ENCODE data around the gene RNF183.
"Not testable (repeated sequence)": the region's sequence is repeated elsewhere in the genome, so short reads cannot be mapped to it uniquely, and the experiment has no call there.

The RNF183 gene

DNA sequence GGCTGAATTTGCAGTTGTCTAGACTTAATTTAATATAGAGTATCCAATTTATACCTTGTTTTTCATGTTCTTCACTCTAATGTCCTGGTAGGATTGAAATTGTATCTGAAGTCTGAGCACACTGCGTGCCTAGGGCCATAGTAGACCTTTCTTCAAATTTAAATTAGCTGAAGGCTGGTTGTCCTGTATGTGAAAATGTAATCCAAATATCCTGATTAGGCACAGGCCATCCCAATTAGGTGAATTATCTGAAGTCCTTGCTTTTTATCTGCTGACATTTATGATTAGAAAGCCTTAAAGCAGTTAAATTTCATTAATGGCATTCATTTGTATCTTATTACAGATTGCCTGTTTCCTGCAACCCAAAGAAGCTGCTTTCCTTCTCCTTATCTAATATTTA, 48.2 kb downstream of the RNF183 start:
- ATAC-seq = no peak; the same call in 2 of the 3 replicates
- TF ChIP-seq RARB (CRISPR knock-in tag; IDR thresholded peaks at IDR 0.05) (no peak), ARNTL (CRISPR knock-in tag; IDR thresholded peaks at IDR 0.05; ENCODE audit: borderline replicate concordance, low read depth) (peak; percentile 66; the same call in 1 of the 2 replicates), ZFP3 (CRISPR knock-in tag; IDR thresholded peaks at IDR 0.05) (no peak), GLIS3 (CRISPR knock-in tag; IDR thresholded peaks at IDR 0.05) (peak; percentile 66; the same call in 1 of the 2 replicates), TCF4 (CRISPR knock-in tag; IDR thresholded peaks at IDR 0.05; ENCODE audit: borderline replicate concordance) (peak; percentile 99), POU6F1 (CRISPR knock-in tag; IDR thresholded peaks at IDR 0.05; ENCODE audit: borderline replicate concordance, low read depth) (no peak), ZNF565 (CRISPR knock-in tag; conservative IDR thresholded peaks at IDR 0.05; ENCODE audit: low read depth) (0 out of 2 replicates have a peak, but pooled peaks have one; percentile 53), CREB5 (CRISPR knock-in tag; IDR thresholded peaks at IDR 0.05; ENCODE audit: low read depth) (peak; percentile 60), ZC3H10 (CRISPR knock-in tag; IDR thresholded peaks at IDR 0.05) (no peak), PPARA (CRISPR knock-in tag; IDR thresholded peaks at IDR 0.05; ENCODE audit: borderline replicate concordance) (no peak), ESRRG (CRISPR knock-in tag; IDR thresholded peaks at IDR 0.05) (0 out of 2 replicates have a peak, but pooled peaks have one; percentile 76), ZNF8 (CRISPR knock-in tag; IDR thresholded peaks at IDR 0.05) (peak; percentile 65), ZNF70 (CRISPR knock-in tag; IDR thresholded peaks at IDR 0.05) (peak; percentile 67; the same call in 1 of the 2 replicates), CSDC2 (CRISPR knock-in tag; IDR thresholded peaks at IDR 0.05) (no peak), SNAI2 (CRISPR knock-in tag; IDR thresholded peaks at IDR 0.05) (0 out of 2 replicates have a peak, but pooled peaks have one; percentile 50), OSR1 (CRISPR knock-in tag; IDR thresholded peaks at IDR 0.05) (no peak), TOX (CRISPR knock-in tag; IDR thresholded peaks at IDR 0.05; ENCODE audit: borderline replicate concordance) (no peak), BACH2 (CRISPR knock-in tag; IDR thresholded peaks at IDR 0.05; ENCODE audit: borderline replicate concordance) (no peak), ISL1 (CRISPR knock-in tag; IDR thresholded peaks at IDR 0.05) (peak; percentile 67), ZFP30 (CRISPR knock-in tag; IDR thresholded peaks at IDR 0.05) (no peak)
- TF ChIP-seq, protein P1, sequence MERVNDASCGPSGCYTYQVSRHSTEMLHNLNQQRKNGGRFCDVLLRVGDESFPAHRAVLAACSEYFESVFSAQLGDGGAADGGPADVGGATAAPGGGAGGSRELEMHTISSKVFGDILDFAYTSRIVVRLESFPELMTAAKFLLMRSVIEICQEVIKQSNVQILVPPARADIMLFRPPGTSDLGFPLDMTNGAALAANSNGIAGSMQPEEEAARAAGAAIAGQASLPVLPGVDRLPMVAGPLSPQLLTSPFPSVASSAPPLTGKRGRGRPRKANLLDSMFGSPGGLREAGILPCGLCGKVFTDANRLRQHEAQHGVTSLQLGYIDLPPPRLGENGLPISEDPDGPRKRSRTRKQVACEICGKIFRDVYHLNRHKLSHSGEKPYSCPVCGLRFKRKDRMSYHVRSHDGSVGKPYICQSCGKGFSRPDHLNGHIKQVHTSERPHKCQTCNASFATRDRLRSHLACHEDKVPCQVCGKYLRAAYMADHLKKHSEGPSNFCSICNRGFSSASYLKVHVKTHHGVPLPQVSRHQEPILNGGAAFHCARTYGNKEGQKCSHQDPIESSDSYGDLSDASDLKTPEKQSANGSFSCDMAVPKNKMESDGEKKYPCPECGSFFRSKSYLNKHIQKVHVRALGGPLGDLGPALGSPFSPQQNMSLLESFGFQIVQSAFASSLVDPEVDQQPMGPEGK (CRISPR knock-in tag; IDR thresholded peaks at IDR 0.05; ENCODE audit: borderline replicate concordance) = no peak
- TF ChIP-seq, protein P2, sequence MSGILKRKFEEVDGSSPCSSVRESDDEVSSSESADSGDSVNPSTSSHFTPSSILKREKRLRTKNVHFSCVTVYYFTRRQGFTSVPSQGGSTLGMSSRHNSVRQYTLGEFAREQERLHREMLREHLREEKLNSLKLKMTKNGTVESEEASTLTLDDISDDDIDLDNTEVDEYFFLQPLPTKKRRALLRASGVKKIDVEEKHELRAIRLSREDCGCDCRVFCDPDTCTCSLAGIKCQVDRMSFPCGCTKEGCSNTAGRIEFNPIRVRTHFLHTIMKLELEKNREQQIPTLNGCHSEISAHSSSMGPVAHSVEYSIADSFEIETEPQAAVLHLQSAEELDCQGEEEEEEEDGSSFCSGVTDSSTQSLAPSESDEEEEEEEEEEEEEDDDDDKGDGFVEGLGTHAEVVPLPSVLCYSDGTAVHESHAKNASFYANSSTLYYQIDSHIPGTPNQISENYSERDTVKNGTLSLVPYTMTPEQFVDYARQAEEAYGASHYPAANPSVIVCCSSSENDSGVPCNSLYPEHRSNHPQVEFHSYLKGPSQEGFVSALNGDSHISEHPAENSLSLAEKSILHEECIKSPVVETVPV (CRISPR knock-in tag; IDR thresholded peaks at IDR 0.05) = peak; percentile 88; the same call in 1 of the 2 replicates
- TF ChIP-seq, protein P3, sequence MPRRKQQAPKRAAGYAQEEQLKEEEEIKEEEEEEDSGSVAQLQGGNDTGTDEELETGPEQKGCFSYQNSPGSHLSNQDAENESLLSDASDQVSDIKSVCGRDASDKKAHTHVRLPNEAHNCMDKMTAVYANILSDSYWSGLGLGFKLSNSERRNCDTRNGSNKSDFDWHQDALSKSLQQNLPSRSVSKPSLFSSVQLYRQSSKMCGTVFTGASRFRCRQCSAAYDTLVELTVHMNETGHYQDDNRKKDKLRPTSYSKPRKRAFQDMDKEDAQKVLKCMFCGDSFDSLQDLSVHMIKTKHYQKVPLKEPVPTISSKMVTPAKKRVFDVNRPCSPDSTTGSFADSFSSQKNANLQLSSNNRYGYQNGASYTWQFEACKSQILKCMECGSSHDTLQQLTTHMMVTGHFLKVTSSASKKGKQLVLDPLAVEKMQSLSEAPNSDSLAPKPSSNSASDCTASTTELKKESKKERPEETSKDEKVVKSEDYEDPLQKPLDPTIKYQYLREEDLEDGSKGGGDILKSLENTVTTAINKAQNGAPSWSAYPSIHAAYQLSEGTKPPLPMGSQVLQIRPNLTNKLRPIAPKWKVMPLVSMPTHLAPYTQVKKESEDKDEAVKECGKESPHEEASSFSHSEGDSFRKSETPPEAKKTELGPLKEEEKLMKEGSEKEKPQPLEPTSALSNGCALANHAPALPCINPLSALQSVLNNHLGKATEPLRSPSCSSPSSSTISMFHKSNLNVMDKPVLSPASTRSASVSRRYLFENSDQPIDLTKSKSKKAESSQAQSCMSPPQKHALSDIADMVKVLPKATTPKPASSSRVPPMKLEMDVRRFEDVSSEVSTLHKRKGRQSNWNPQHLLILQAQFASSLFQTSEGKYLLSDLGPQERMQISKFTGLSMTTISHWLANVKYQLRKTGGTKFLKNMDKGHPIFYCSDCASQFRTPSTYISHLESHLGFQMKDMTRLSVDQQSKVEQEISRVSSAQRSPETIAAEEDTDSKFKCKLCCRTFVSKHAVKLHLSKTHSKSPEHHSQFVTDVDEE (CRISPR knock-in tag; IDR thresholded peaks at IDR 0.05) = peak; percentile 95

- no peak for ATAC-seq
- TF ChIP-seq ZNF70 (CRISPR knock-in tag; IDR thresholded peaks at IDR 0.05) (no peak), ZNF8 (CRISPR knock-in tag; IDR thresholded peaks at IDR 0.05) (no peak), TCF4 (CRISPR knock-in tag; IDR thresholded peaks at IDR 0.05; ENCODE audit: borderline replicate concordance) (no peak), POU6F1 (CRISPR knock-in tag; IDR thresholded peaks at IDR 0.05; ENCODE audit: borderline replicate concordance, low read depth) (no peak), ISL1 (CRISPR knock-in tag; IDR thresholded peaks at IDR 0.05) (no peak), ESRRG (CRISPR knock-in tag; IDR thresholded peaks at IDR 0.05) (no peak), GLIS3 (CRISPR knock-in tag; IDR thresholded peaks at IDR 0.05) (no peak)
- TF ChIP-seq, protein P1 (CRISPR knock-in tag; IDR thresholded peaks at IDR 0.05; ENCODE audit: borderline replicate concordance) = no peak
Observed at GRCh38 chr9:113250807-113251206, 52.4 kb downstream of the RNF183 start.

DNA sequence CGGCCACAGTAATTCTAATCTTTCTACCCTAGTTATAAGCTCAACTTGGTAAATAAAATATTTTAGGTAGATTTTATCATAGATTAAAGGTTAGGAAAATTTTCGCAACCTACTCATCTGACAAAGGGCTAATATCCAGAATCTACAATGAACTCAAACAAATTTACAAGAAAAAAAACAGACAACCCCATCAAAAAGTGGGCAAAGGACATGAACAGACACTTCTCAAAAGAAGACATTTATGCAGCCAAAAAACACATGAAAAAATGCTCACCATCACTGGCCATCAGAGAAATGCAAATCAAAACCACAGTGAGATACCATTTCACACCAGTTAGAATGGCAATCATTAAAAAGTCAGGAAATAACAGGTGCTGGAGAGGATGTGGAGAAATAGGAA, 53.5 kb downstream of the RNF183 start:
- not testable (repeated sequence) for ATAC-seq
